Gastroesophageal sphincter (tissue), 3 donors: Measurements from ENCODE around the gene CDKAL1.

Experiments used
- CTCF ChIP-seq, 4 experiments: fragments of 200-600 bp in 2 of 4; fragments of 450-650 bp in 2 of 4; sonication (generic) in 1 of 4; IDR thresholded peaks; one replicate each; pipeline ENCODE4 v1.5.1; 2017 to 2019; ENCODE audit warnings: antibody characterized with exemption in 4 of 4, mild to moderate bottlenecking in 2 of 4, moderate library complexity in 2 of 4
- EP300 ChIP-seq: sonication (generic); formaldehyde crosslinking; IDR thresholded peaks from one replicate; pipeline ENCODE4 v1.6.1; 2017; ENCODE audit warnings: antibody characterized with exemption, mild to moderate bottlenecking
- POLR2A ChIP-seq, 2 donors: fragments of 450-650 bp; IDR thresholded peaks; one replicate each; pipeline ENCODE4 v1.6.1; 2017; ENCODE audit warnings: antibody characterized with exemption in 2 of 2, mild to moderate bottlenecking in 2 of 2, moderate library complexity in 1 of 2

- TF ChIP-seq CTCF (IDR thresholded peaks at IDR 0.05), result no peak
- TF ChIP-seq POLR2A (IDR thresholded peaks at IDR 0.05), result no peak
- no peak for TF ChIP-seq EP300
Measured at GRCh38 chr6:20740088-20740487, 205.8 kb downstream of the CDKAL1 start.
